Activated B cell treated with CpG ODN at 0.5 μM for 24 hours (primary cell): ENCODE results near the gene PCDH1. TPM values are rescaled to one million over a fixed set of nuclear protein-coding genes. Genes with fewer than 3 reads are reported as not detected.

Experiments used
- ATAC-seq: fragments of 200-7000 bp; cut with Tn5 transposase; one replicate; pipeline ENCODE4 v1.10.0; 2021; ENCODE audit warnings: low read depth, mild to moderate bottlenecking, moderate library complexity
- CTCF ChIA-PET: fragments of 350-600 bp; sonication (Branson Sonifier 250); formaldehyde crosslinking; loops from one replicate; lab custom pipeline; 2021; ENCODE audit warnings: antibody characterized with exemption; lab: Charles Lee
- POLR2A ChIA-PET: fragments of 350-600 bp; sonication (Branson Sonifier 250); formaldehyde crosslinking; loops from one replicate; lab custom pipeline; 2021; ENCODE audit warnings: antibody characterized with exemption; lab: Charles Lee
- DNase-seq: peaks from one replicate; pipeline ENCODE4 v3.0.0; 2022
- H3K27ac Mint-ChIP-seq: one replicate; pipeline ENCODE4 v1.8.0; 2020; ENCODE audit warnings: mixed read lengths
- H3K27me3 Mint-ChIP-seq: one replicate; pipeline ENCODE4 v1.8.0; 2021; ENCODE audit warnings: mixed read lengths
- H3K36me3 Mint-ChIP-seq: one replicate; pipeline ENCODE4 v1.8.0; 2021; ENCODE audit warnings: low read depth, mixed read lengths
- H3K4me1 Mint-ChIP-seq: one replicate; pipeline ENCODE4 v1.8.0; 2021; ENCODE audit warnings: mixed read lengths
- H3K4me3 Mint-ChIP-seq: one replicate; pipeline ENCODE4 v1.8.0; 2020; ENCODE audit warnings: mild to moderate bottlenecking, mixed read lengths
- H3K9me3 Mint-ChIP-seq: one replicate; pipeline ENCODE4 v1.8.0; 2020; ENCODE audit warnings: mixed read lengths
- intact Hi-C: fragments of 100-400 bp; cut with micrococcal nuclease; formaldehyde crosslinking; loops from one replicate; pipeline ENCODE4 v1.15.1; 2024
- total RNA-seq: library from RNA; stranded (reverse); gene quantifications from 2 replicates; pipeline ENCODE4 v1.2.3, GENCODE V29; 2022
- TF ChIP-seq, protein P1 (sequence below): fragments of 200-600 bp; IDR thresholded peaks from one replicate; pipeline ENCODE4 v1.8.0; 2022; ENCODE audit warnings: antibody characterized with exemption, mild to moderate bottlenecking

The PCDH1 gene
- total RNA-seq, 1 donor from 2014 or later = not detected

DNA sequence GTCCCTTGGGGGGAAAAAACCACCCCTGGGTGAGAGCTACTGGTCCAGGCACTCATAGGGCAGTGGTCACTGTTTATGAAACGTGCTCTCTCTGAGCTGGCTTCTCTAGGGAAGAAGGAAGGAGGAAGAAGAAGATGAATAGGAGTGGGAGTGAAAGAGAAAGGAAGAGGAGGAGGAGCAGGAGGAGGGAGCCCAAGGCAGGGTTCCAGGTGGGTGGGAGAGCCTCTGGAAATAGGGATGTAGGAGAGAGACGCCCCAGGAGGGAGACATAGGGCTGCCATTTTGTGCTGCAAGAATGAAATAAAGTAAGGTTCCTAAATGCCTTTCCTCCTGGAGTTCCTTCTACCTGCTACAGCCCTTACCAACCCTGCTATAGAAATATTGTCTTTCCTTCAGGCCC is 65.7 kb downstream of the PCDH1 start:
- Mint-ChIP-seq H3K36me3 (no peaks in the 10 kb centered on the region), H3K9me3 (no peaks in the 10 kb centered on the region), H3K4me3 (no peak overlapping the region), H3K4me1 (no peaks in the 10 kb centered on the region), H3K27ac (no peak overlapping the region), H3K27me3 (peaks cover 54% of the 10 kb centered on the region)
- ATAC-seq (no peak), DNase-seq (no peak)
- intact Hi-C loops = loop anchor here (5.0 kb wide), 2 partner anchors 65 kb away; partner anchors contain the start of gene PCDH1
- TF ChIP-seq, protein P1, sequence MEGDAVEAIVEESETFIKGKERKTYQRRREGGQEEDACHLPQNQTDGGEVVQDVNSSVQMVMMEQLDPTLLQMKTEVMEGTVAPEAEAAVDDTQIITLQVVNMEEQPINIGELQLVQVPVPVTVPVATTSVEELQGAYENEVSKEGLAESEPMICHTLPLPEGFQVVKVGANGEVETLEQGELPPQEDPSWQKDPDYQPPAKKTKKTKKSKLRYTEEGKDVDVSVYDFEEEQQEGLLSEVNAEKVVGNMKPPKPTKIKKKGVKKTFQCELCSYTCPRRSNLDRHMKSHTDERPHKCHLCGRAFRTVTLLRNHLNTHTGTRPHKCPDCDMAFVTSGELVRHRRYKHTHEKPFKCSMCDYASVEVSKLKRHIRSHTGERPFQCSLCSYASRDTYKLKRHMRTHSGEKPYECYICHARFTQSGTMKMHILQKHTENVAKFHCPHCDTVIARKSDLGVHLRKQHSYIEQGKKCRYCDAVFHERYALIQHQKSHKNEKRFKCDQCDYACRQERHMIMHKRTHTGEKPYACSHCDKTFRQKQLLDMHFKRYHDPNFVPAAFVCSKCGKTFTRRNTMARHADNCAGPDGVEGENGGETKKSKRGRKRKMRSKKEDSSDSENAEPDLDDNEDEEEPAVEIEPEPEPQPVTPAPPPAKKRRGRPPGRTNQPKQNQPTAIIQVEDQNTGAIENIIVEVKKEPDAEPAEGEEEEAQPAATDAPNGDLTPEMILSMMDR = no peak
- ChIA-PET CTCF (interaction anchor here (1.6 kb wide), 1 partner anchor 121 kb away, joined by 4 read pairs; no protein-coding TSS in a partner anchor), POLR2A (no interaction called here)

DNA sequence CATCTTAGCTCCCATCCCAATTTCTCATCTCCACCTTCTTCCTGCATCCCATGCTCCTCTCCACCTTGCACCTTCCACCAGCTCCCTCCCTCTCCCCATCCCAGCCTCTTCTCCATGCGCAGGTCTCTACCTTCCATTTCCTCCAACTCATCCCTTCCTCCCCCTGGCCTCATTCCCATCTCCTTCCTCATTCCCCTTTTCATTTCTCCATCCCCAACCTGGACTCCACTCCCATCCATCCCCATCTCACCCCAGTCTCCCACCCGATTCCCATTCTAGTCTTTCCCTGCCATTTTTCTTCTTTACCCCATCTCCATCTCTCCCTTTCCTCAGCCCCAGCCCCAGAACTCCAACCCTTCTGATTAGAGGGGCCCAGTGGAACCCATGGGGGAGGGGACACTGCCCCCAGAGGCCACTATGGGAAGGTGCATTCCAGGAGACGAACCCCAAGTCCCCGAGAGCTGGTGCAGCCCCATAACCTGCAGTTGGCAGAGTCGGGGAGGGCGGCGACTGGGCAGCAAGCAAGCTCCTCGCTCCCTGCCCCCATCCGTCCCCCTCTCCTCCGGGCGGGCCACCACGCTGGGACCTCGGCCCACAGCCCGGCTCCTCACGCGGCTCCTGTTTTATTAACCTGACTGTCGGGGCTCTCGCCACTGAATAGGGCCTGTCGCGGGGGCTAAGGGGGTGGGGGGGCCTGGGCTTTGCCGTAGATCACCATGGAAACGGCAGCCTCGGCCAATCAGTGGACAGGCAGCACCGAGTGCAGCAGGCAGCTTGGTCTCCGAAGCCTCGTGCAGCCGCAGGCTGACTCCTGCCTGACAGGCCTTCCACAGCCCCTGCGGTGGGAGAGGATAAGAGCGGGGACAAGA is 66.7 kb downstream of the PCDH1 start:
- no peaks in the 10 kb centered on the region for H3K36me3 Mint-ChIP-seq
- DNase-seq (no peak), ATAC-seq (peak; percentile 45)
- ChIA-PET POLR2A (no interaction called here), CTCF (interaction anchor here (1.6 kb wide), 1 partner anchor 120 kb away, joined by 4 read pairs; no protein-coding TSS in a partner anchor)
- no peaks in the 10 kb centered on the region for H3K9me3 Mint-ChIP-seq
- TF ChIP-seq, protein P1 = no peak
- H3K27me3 Mint-ChIP-seq = peaks cover 57% of the 10 kb centered on the region
- H3K27ac Mint-ChIP-seq = no peak overlapping the region
- no peaks in the 10 kb centered on the region for H3K4me1 Mint-ChIP-seq
- no peak overlapping the region for H3K4me3 Mint-ChIP-seq
- intact Hi-C loops = loop anchor here (5.0 kb wide), 2 partner anchors 64 to 66 kb away; partner anchors contain the start of gene PCDH1

DNA sequence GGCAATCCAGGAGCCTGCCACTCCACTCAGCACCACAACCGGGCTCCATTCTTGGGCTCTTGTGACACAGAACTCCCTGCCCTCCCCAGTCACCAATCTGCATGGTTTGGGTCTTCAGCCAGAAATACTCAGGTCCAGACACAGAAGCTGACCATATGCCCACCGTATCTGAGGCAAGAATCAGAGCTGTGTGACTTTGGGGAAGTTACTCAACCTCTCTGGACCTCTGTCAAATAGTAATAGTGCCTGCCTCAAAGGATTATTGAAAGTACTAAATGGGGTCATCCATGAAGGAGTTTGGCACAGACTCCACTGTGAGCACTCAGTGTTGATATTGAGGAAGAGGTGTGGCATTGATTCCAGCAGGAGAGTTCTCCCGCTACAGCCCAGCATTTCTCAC is 67.5 kb downstream of the PCDH1 start:
- intact Hi-C loops = loop anchor here (5.0 kb wide), 2 partner anchors 63 to 67 kb away; partner anchors contain the start of gene PCDH1
- H3K4me3 Mint-ChIP-seq = no peak overlapping the region
- no peak for ATAC-seq
- H3K36me3 Mint-ChIP-seq = no peaks in the 10 kb centered on the region
- no peaks in the 10 kb centered on the region for H3K4me1 Mint-ChIP-seq
- H3K9me3 Mint-ChIP-seq = no peaks in the 10 kb centered on the region
- CTCF ChIA-PET = no interaction called here
- H3K27ac Mint-ChIP-seq = no peak overlapping the region
- TF ChIP-seq, protein P1 = no peak
- no peak for DNase-seq
- POLR2A ChIA-PET = no interaction called here
- H3K27me3 Mint-ChIP-seq = peaks cover 59% of the 10 kb centered on the region

DNA sequence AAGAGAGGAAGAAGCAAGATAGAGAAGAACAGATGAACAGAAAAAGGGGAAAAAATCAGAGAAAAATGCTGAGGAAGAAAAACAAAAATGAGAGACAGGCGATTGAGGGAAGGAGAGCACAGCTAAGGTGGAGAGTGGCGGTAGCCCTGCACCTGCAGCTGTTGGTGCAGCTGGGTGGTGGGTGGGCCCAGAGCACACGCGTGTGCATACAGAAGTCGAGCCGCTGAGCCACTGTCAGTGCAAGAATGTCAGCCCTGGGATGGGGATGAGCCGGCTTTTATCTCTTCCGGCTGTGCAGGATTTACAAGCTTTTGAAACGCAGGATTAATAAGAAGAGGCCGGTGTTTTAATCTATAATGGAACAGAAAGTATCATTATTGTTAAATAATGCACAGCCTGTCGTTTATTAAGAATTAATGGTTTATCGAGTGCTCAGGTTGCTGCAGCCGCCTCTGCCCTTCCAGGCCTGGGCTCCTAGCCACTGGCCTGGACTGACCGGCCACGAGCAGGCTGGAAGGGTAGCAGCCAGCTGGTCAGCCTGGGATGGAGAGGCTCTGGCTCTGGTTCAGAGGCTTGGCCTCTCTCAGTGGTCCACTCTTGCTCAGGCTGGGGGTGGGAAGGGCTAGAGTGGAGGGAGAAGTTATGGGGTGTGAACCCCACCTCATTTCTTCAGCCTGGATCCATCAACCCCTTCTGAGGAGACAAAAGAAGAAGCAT is 68.7 kb downstream of the PCDH1 start:
- H3K4me3 Mint-ChIP-seq = no peak overlapping the region
- ChIA-PET POLR2A (no interaction called here), CTCF (no interaction called here)
- DNase-seq (no peak), ATAC-seq (no peak)
- no peaks in the 10 kb centered on the region for H3K4me1 Mint-ChIP-seq
- TF ChIP-seq, protein P1 = no peak
- H3K27ac Mint-ChIP-seq = no peak overlapping the region
- peaks cover 65% of the 10 kb centered on the region for H3K27me3 Mint-ChIP-seq
- no peaks in the 10 kb centered on the region for H3K9me3 Mint-ChIP-seq
- intact Hi-C loops = loop anchor here (5.0 kb wide), 2 partner anchors 62 to 68 kb away; partner anchors contain the start of gene PCDH1
- no peaks in the 10 kb centered on the region for H3K36me3 Mint-ChIP-seq

DNA sequence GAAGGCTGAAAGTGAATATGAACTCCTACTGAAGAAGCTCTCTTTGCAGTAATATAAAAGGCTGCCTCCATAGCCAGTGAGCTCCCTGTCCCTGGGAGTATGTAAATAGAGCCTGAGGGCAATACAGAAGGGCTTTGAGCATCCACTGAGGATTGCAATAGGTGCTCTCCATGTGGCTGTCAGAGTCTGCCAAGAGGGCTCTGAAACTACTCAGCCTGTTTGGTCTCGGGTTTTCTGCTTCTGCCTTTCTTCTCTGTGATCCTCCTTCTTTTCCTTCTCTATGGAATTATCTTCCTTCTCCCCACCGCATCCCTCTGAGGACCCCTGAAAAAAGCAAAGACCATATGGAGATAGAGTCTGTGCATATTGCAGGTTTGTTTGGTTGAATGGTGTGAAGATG is 69.4 kb downstream of the PCDH1 start:
- intact Hi-C loops = no loop called here
- H3K4me1 Mint-ChIP-seq = no peaks in the 10 kb centered on the region
- no peaks in the 10 kb centered on the region for H3K9me3 Mint-ChIP-seq
- ATAC-seq (no peak), DNase-seq (no peak)
- no peak overlapping the region for H3K27ac Mint-ChIP-seq
- TF ChIP-seq, protein P1 = no peak
- peaks cover 70% of the 10 kb centered on the region for H3K27me3 Mint-ChIP-seq
- ChIA-PET CTCF (no interaction called here), POLR2A (interaction anchor here (0.5 kb wide), 1 partner anchor 78 kb away, joined by 7 read pairs; no protein-coding TSS in a partner anchor)
- H3K36me3 Mint-ChIP-seq = no peaks in the 10 kb centered on the region
- H3K4me3 Mint-ChIP-seq = no peak overlapping the region
